SU-DHL-6 (cell line): ENCODE measurements around the gene SOCS2.

Experiments used
- EZH2phosphoT487 ChIP-seq: fragments of 200-600 bp; sonication (generic), shearing (Covaris generic); conservative IDR thresholded peaks from 2 replicates; pipeline ENCODE4 v1.6.1; 2018; ENCODE audit warnings: mild to moderate bottlenecking, antibody characterized with exemption, low read length, moderate library complexity, mixed read lengths
- TF ChIP-seq, protein P1 (sequence below): fragments of 200-600 bp; sonication (generic); IDR thresholded peaks from one replicate; pipeline ENCODE4 v1.5.1; 2017; ENCODE audit warnings: antibody characterized with exemption, mild to moderate bottlenecking, low read length, moderate library complexity; ENCODE audit not compliant: insufficient read depth, poor library complexity, severe bottlenecking

DNA sequence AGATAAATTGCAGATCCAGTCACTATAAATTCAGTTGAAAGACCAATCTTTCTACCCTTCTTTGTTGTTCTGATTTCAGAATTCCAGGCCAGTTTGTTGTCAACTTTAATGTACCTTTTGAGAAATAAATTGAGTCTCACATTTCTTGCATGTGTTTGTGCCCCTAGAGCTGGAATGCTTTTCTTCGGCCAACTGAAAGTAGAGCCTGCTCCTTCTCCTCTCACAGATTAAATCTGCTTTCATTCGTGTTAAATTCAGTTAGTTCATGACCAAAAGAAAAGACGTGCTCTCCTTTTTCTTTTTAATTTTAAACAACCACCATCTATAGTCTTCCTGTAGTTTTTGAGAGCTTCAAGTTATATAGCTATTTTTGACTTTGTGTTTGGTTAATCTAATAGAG is 22.9 kb downstream of the SOCS2 start:
- TF ChIP-seq, protein P1, sequence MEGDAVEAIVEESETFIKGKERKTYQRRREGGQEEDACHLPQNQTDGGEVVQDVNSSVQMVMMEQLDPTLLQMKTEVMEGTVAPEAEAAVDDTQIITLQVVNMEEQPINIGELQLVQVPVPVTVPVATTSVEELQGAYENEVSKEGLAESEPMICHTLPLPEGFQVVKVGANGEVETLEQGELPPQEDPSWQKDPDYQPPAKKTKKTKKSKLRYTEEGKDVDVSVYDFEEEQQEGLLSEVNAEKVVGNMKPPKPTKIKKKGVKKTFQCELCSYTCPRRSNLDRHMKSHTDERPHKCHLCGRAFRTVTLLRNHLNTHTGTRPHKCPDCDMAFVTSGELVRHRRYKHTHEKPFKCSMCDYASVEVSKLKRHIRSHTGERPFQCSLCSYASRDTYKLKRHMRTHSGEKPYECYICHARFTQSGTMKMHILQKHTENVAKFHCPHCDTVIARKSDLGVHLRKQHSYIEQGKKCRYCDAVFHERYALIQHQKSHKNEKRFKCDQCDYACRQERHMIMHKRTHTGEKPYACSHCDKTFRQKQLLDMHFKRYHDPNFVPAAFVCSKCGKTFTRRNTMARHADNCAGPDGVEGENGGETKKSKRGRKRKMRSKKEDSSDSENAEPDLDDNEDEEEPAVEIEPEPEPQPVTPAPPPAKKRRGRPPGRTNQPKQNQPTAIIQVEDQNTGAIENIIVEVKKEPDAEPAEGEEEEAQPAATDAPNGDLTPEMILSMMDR: no peak
- no peak for TF ChIP-seq EZH2phosphoT487
